Measurements from ENCODE around the gene MSANTD2. TPM values are rescaled to one million over a fixed set of nuclear protein-coding genes. Genes with fewer than 3 reads are reported as not detected.

The MSANTD2 gene
- total RNA-seq, 1 experiment from 2014 or later, result 15.3 TPM

DNA sequence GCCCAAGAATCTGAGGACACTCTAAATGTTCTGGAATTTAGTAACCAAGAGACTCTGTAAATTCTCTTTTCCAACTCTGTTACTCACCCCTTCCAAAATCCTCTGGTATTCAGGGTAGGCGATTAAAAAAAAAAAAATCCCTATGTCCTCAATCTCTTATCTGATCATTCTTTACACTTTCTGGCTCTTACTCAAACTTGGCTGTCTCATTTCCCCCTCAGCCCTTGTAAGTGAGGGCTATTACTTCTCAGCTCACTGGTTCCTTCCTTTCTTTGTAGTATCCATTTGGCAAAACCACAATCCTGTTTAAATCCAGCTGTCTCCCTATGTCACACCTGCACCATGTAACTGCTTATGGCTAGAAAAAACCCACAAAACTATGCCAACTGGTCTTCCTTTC is 12.7 kb upstream of the MSANTD2 start:
- TF ChIP-seq, protein P1, sequence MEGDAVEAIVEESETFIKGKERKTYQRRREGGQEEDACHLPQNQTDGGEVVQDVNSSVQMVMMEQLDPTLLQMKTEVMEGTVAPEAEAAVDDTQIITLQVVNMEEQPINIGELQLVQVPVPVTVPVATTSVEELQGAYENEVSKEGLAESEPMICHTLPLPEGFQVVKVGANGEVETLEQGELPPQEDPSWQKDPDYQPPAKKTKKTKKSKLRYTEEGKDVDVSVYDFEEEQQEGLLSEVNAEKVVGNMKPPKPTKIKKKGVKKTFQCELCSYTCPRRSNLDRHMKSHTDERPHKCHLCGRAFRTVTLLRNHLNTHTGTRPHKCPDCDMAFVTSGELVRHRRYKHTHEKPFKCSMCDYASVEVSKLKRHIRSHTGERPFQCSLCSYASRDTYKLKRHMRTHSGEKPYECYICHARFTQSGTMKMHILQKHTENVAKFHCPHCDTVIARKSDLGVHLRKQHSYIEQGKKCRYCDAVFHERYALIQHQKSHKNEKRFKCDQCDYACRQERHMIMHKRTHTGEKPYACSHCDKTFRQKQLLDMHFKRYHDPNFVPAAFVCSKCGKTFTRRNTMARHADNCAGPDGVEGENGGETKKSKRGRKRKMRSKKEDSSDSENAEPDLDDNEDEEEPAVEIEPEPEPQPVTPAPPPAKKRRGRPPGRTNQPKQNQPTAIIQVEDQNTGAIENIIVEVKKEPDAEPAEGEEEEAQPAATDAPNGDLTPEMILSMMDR (IDR thresholded peaks at IDR 0.05; ENCODE audit: unreplicated experiment), result no peak
- Mint-ChIP-seq H3K27ac (ENCODE audit: low read depth, unreplicated experiment) (no peak overlapping the region), H3K4me3 (ENCODE audit: unreplicated experiment) (no peak overlapping the region), H3K27me3 (ENCODE audit: insufficient read depth, unreplicated experiment) (peaks cover 33% of the 10 kb centered on the region), H3K4me1 (ENCODE audit: insufficient read depth, unreplicated experiment) (peaks cover 5% of the 10 kb centered on the region), H3K36me3 (ENCODE audit: insufficient read depth, unreplicated experiment) (no peaks in the 10 kb centered on the region), H3K9me3 (ENCODE audit: unreplicated experiment) (no peaks in the 10 kb centered on the region)
- POLR2A ChIA-PET, result interaction anchor here (1.9 to 2.0 kb wide), 2 partner anchors 13 to 24 kb away, joined by 5 to 6 read pairs; partner anchors contain the start of gene MSANTD2
- CTCF ChIA-PET, result interaction anchor here (0.5 to 2.2 kb wide), 7 partner anchors 11 to 1310 kb away, joined by 3 to 15 read pairs (median 3); no protein-coding TSS in a partner anchor
- intact Hi-C loops (cut with micrococcal nuclease), result no loop called here
- DNase-seq (ENCODE audit: unreplicated experiment), result no peak
- BruUV-seq (replicated peaks), result no TSS peak

GRCh38 chr11:124811399-124812125 is 11.4 kb upstream of the MSANTD2 start:
- DNase-seq (ENCODE audit: unreplicated experiment), result no peak
- CTCF ChIA-PET, result interaction anchor here (0.6 to 0.8 kb wide), 2 partner anchors 11 to 13 kb away, joined by 3 to 4 read pairs; no protein-coding TSS in a partner anchor
- TF ChIP-seq, protein P1 (IDR thresholded peaks at IDR 0.05; ENCODE audit: unreplicated experiment), result no peak
- H3K27ac Mint-ChIP-seq (ENCODE audit: low read depth, unreplicated experiment), result no peak overlapping the region
- peaks cover 28% of the 10 kb centered on the region for H3K27me3 Mint-ChIP-seq (ENCODE audit: insufficient read depth, unreplicated experiment)
- intact Hi-C loops (cut with micrococcal nuclease), result no loop called here
- no peaks in the 10 kb centered on the region for H3K9me3 Mint-ChIP-seq (ENCODE audit: unreplicated experiment)
- no peak overlapping the region for H3K4me3 Mint-ChIP-seq (ENCODE audit: unreplicated experiment)
- H3K36me3 Mint-ChIP-seq (ENCODE audit: insufficient read depth, unreplicated experiment), result no peaks in the 10 kb centered on the region
- peaks cover 5% of the 10 kb centered on the region for H3K4me1 Mint-ChIP-seq (ENCODE audit: insufficient read depth, unreplicated experiment)
- POLR2A ChIA-PET, result interaction anchor here (1.0 to 2.0 kb wide), 2 partner anchors 11 kb away, joined by 3 to 5 read pairs; partner anchors contain the start of gene MSANTD2
- no TSS peak for BruUV-seq (replicated peaks)

DNA sequence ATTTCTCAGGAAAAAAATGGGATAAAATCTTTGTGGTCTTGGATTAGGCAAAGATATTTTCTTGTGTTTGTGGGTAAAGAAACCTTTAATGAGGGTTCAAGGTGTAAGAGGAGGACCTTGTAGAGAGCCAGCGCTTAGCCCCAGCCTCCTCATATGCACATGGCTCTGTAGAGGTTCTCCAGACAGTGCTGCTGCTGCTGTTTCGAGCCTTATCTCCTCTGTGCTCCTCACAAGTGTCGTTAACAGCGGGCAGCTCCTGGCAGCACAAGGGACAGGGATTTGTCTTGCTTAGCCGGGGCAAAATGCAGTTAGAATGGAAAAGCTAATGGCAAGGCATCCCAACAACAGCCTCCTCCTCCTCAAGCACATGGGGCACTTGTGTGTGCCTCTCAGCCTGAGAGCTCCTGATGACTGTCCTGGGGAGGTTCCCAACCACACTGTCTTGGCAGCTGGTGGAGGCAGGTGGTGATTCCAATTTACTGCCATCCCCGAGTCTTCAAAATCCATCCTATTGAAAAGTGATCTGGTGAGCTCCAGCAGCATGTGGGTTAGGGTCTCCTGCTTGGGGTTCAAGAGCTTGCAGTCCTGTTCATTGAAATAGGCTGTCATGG is 7.6 kb upstream of the MSANTD2 start:
- peaks cover 2% of the 10 kb centered on the region for H3K4me1 Mint-ChIP-seq (ENCODE audit: insufficient read depth, unreplicated experiment)

More for the DNA sequence above, 7.6 kb upstream of the MSANTD2 start:
- no TSS peak for BruUV-seq (replicated peaks)
- no peak for DNase-seq (ENCODE audit: unreplicated experiment)
- TF ChIP-seq, protein P1 (IDR thresholded peaks at IDR 0.05; ENCODE audit: unreplicated experiment), result no peak
- Mint-ChIP-seq H3K36me3 (ENCODE audit: insufficient read depth, unreplicated experiment) (no peaks in the 10 kb centered on the region), H3K9me3 (ENCODE audit: unreplicated experiment) (no peaks in the 10 kb centered on the region), H3K27me3 (ENCODE audit: insufficient read depth, unreplicated experiment) (peaks cover 17% of the 10 kb centered on the region), H3K4me3 (ENCODE audit: unreplicated experiment) (no peak overlapping the region), H3K27ac (ENCODE audit: low read depth, unreplicated experiment) (no peak overlapping the region)
- intact Hi-C loops (cut with micrococcal nuclease), result no loop called here
- ChIA-PET POLR2A (interaction anchor here (0.7 to 1.2 kb wide), 2 partner anchors 9 to 369 kb away, joined by 3 read pairs; no protein-coding TSS in a partner anchor), CTCF (interaction anchor here (0.6 to 16.8 kb wide), 3 partner anchors 13 to 657 kb away, joined by 3 to 201 read pairs (median 4); no protein-coding TSS in a partner anchor)
